ENCODE data around the gene XPR1. TPM values are rescaled to one million over a fixed set of nuclear protein-coding genes. Genes with fewer than 3 reads are reported as not detected.
A peak's percentile ranks its signal among the peaks of the same experiment; 100 is the strongest.

XPR1 gene
- total RNA-seq, 1 experiment from 2014 or later: 39.7 TPM

GRCh38 chr1:180633057-180634056 is 1.5 kb downstream of the XPR1 start:
- Mint-ChIP-seq H3K4me3 (ENCODE audit: unreplicated experiment) (no peak overlapping the region), H3K27me3 (ENCODE audit: insufficient read depth, unreplicated experiment) (no peaks in the 10 kb centered on the region), H3K4me1 (ENCODE audit: insufficient read depth, unreplicated experiment) (peaks cover 11% of the 10 kb centered on the region), H3K9me3 (ENCODE audit: unreplicated experiment) (no peaks in the 10 kb centered on the region), H3K36me3 (ENCODE audit: insufficient read depth, unreplicated experiment) (peaks cover 7% of the 10 kb centered on the region), H3K27ac (ENCODE audit: low read depth, unreplicated experiment) (no peak overlapping the region)
- ChIA-PET POLR2A (interaction anchor here (0.6 to 3.3 kb wide), 13 partner anchors 14 to 456 kb away, joined by 3 to 51 read pairs (median 14); partner anchors contain the start of gene ACBD6), CTCF (interaction anchor here (0.6 to 3.0 kb wide), 10 partner anchors 47 to 519 kb away, joined by 3 to 31 read pairs (median 6); no protein-coding TSS in a partner anchor)
- peak; percentile 71 for DNase-seq (ENCODE audit: unreplicated experiment)
- TF ChIP-seq, protein P1, sequence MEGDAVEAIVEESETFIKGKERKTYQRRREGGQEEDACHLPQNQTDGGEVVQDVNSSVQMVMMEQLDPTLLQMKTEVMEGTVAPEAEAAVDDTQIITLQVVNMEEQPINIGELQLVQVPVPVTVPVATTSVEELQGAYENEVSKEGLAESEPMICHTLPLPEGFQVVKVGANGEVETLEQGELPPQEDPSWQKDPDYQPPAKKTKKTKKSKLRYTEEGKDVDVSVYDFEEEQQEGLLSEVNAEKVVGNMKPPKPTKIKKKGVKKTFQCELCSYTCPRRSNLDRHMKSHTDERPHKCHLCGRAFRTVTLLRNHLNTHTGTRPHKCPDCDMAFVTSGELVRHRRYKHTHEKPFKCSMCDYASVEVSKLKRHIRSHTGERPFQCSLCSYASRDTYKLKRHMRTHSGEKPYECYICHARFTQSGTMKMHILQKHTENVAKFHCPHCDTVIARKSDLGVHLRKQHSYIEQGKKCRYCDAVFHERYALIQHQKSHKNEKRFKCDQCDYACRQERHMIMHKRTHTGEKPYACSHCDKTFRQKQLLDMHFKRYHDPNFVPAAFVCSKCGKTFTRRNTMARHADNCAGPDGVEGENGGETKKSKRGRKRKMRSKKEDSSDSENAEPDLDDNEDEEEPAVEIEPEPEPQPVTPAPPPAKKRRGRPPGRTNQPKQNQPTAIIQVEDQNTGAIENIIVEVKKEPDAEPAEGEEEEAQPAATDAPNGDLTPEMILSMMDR (IDR thresholded peaks at IDR 0.05; ENCODE audit: unreplicated experiment): no peak
- TSS peak; percentile 62 for BruUV-seq (replicated peaks)
- intact Hi-C loops (cut with micrococcal nuclease): loop anchor here (2.0 to 10.0 kb wide), 2 partner anchors 225 to 791 kb away; no protein-coding TSS in a partner anchor

GRCh38 chr1:180636138-180636537 is 4.3 kb downstream of the XPR1 start:
- DNase-seq (ENCODE audit: unreplicated experiment): peak; percentile 74
- TF ChIP-seq, protein P1 (IDR thresholded peaks at IDR 0.05; ENCODE audit: unreplicated experiment): peak; percentile 49
- intact Hi-C loops (cut with micrococcal nuclease): loop anchor here (1.0 to 10.0 kb wide), 4 partner anchors 143 to 789 kb away; no protein-coding TSS in a partner anchor
- Mint-ChIP-seq H3K4me1 (ENCODE audit: insufficient read depth, unreplicated experiment) (peaks cover 11% of the 10 kb centered on the region), H3K27ac (ENCODE audit: low read depth, unreplicated experiment) (peak overlapping the region; percentile 2), H3K9me3 (ENCODE audit: unreplicated experiment) (no peaks in the 10 kb centered on the region), H3K36me3 (ENCODE audit: insufficient read depth, unreplicated experiment) (peaks cover 7% of the 10 kb centered on the region), H3K4me3 (ENCODE audit: unreplicated experiment) (no peak overlapping the region), H3K27me3 (ENCODE audit: insufficient read depth, unreplicated experiment) (no peaks in the 10 kb centered on the region)
- no TSS peak for BruUV-seq (replicated peaks)
- CTCF ChIA-PET: interaction anchor here (0.5 to 4.1 kb wide), 24 partner anchors 8 to 536 kb away, joined by 3 to 77 read pairs (median 4); partner anchors contain the start of gene ACBD6
- POLR2A ChIA-PET: interaction anchor here (0.6 to 3.6 kb wide), 9 partner anchors 11 to 414 kb away, joined by 3 to 35 read pairs (median 3); no protein-coding TSS in a partner anchor

GRCh38 chr1:180639871-180640270 is 8.0 kb downstream of the XPR1 start:
- Mint-ChIP-seq H3K27ac (ENCODE audit: low read depth, unreplicated experiment) (no peak overlapping the region), H3K27me3 (ENCODE audit: insufficient read depth, unreplicated experiment) (no peaks in the 10 kb centered on the region), H3K4me3 (ENCODE audit: unreplicated experiment) (no peak overlapping the region), H3K9me3 (ENCODE audit: unreplicated experiment) (no peaks in the 10 kb centered on the region), H3K36me3 (ENCODE audit: insufficient read depth, unreplicated experiment) (no peaks in the 10 kb centered on the region), H3K4me1 (ENCODE audit: insufficient read depth, unreplicated experiment) (peaks cover 28% of the 10 kb centered on the region)
- TF ChIP-seq, protein P1 (IDR thresholded peaks at IDR 0.05; ENCODE audit: unreplicated experiment): no peak
- intact Hi-C loops (cut with micrococcal nuclease): loop anchor here (10.0 kb wide), 1 partner anchor 785 kb away; no protein-coding TSS in a partner anchor
- ChIA-PET POLR2A (interaction anchor here (0.6 to 2.6 kb wide), 3 partner anchors 8 to 89 kb away, joined by 3 to 9 read pairs (median 8); partner anchors contain the start of gene XPR1), CTCF (interaction anchor here (0.6 to 2.1 kb wide), 10 partner anchors 9 to 528 kb away, joined by 3 to 8 read pairs (median 3); no protein-coding TSS in a partner anchor)
- DNase-seq (ENCODE audit: unreplicated experiment): no peak
- no TSS peak for BruUV-seq (replicated peaks)
